SK-N-SH (cell line): ENCODE data around the gene PTPRF.

Source experiments
- CHD2 ChIP-seq: fragments of 150-350 bp; IDR thresholded peaks from 2 replicates; pipeline ENCODE4 v1.6.1; 2018; ENCODE audit warnings: low read length; ENCODE audit not compliant: partially characterized antibody
- CTCF ChIP-seq: fragments of 200-600 bp; sonication (generic); IDR thresholded peaks from 2 replicates; pipeline ENCODE4 v1.6.1; 2017; ENCODE audit warnings: antibody characterized with exemption, mild to moderate bottlenecking, moderate library complexity
- EP300 ChIP-seq, 2 experiments: IDR thresholded peaks; 2 replicates each; pipeline versions ENCODE4 v1.4.0 to v1.6.1; 2012; ENCODE audit warnings: borderline replicate concordance in 1 of 2, low read depth in 1 of 2, low read length in 1 of 2
- EZH2phosphoT487 ChIP-seq: fragments of 200-600 bp; sonication (generic); IDR thresholded peaks from 2 replicates; pipeline ENCODE4 v1.6.1; 2017; ENCODE audit warnings: low read depth, mixed run types, mild to moderate bottlenecking, antibody characterized with exemption, moderate library complexity, borderline replicate concordance
- FOXJ3 ChIP-seq: sonication (generic); formaldehyde crosslinking; IDR thresholded peaks from 2 replicates; pipeline ENCODE4 v1.5.1; 2020; ENCODE audit warnings: mild to moderate bottlenecking, missing genetic modification reagents
- FOXM1 ChIP-seq: IDR thresholded peaks from 2 replicates; pipeline ENCODE4 v1.4.0; 2012; ENCODE audit warnings: low read depth, mild to moderate bottlenecking
- MAX ChIP-seq: IDR thresholded peaks from 2 replicates; pipeline ENCODE4 v1.4.0; 2012; ENCODE audit warnings: low read depth
- RAD21 ChIP-seq: IDR thresholded peaks from 2 replicates; pipeline ENCODE4 v1.6.1; 2012; ENCODE audit warnings: mild to moderate bottlenecking, low read length
- REST ChIP-seq: IDR thresholded peaks from 2 replicates; pipeline ENCODE4 v1.6.1; 2012; ENCODE audit warnings: mild to moderate bottlenecking, low read depth, low read length, moderate library complexity
- RXRA ChIP-seq: IDR thresholded peaks from 2 replicates; pipeline ENCODE4 v1.4.0; 2012; ENCODE audit warnings: low read depth, mild to moderate bottlenecking, borderline replicate concordance
- TAF1 ChIP-seq: IDR thresholded peaks from 2 replicates; pipeline ENCODE4 v1.6.1; 2012; ENCODE audit warnings: low read depth, mild to moderate bottlenecking, low read length, moderate library complexity, borderline replicate concordance
- USF1 ChIP-seq: IDR thresholded peaks from 2 replicates; pipeline ENCODE4 v1.4.0; 2012; ENCODE audit warnings: low read depth, borderline replicate concordance

GRCh38 chr1:43539726-43540434 is 9.2 kb downstream of the PTPRF start:
- no peak for TF ChIP-seq EP300 (IDR thresholded peaks at IDR 0.05; ENCODE audit: borderline replicate concordance in 1 of 2, low read depth in 1 of 2, low read length in 1 of 2)
- TF ChIP-seq CTCF: no peak
- no peak for TF ChIP-seq EZH2phosphoT487
- no peak for TF ChIP-seq RXRA
- TF ChIP-seq FOXM1: no peak
- TF ChIP-seq RAD21: no peak
- TF ChIP-seq FOXJ3 (CRISPR knock-in tag): no peak
- no peak for TF ChIP-seq CHD2
- no peak for TF ChIP-seq MAX
- TF ChIP-seq USF1: no peak
- TF ChIP-seq REST: no peak
- TF ChIP-seq TAF1: no peak
